22Rv1 (cell line): ENCODE results near the gene ZNF8.

ENCODE experiments used
- H3K27ac ChIP-seq: fragments of 450-650 bp; 2 replicates; pipeline ENCODE4 v1.5.1; 2017
- CTCF ChIP-seq: fragments of 450-650 bp; IDR thresholded peaks from 2 replicates; pipeline ENCODE4 v1.5.1; 2017; ENCODE audit warnings: mild to moderate bottlenecking
- ZFX ChIP-seq: fragments of 450-650 bp; IDR thresholded peaks from 2 replicates; pipeline ENCODE4 v1.6.1; 2017; ENCODE audit warnings: antibody characterized with exemption, borderline replicate concordance

The ZNF8 gene

GRCh38 chr19:58326501-58326913 lies 47.8 kb downstream of the ZNF8 start:
- H3K27ac ChIP-seq = peak overlapping the region; percentile 82
- TF ChIP-seq CTCF (no peak), ZFX (no peak)

- H3K27ac ChIP-seq = peak within 1 kb of the TSS; percentile 82
- no peak for TF ChIP-seq CTCF
Observed at GRCh38 chr19:58326914-58327726, 48.4 kb downstream of the ZNF8 start, which contains the start of gene ZSCAN22. Gene ZSCAN22, plus strand, starts transcription at chr19:58326994. Its CDS starts 7,809 bp downstream, at chr19:58334803.

GRCh38 chr19:58328999-58329398 lies 50.2 kb downstream of the ZNF8 start:
- H3K27ac ChIP-seq = no peak overlapping the region
- TF ChIP-seq ZFX (no peak), CTCF (peak; percentile 40)

- TF ChIP-seq CTCF (no peak), ZFX (no peak)
- no peak overlapping the region for H3K27ac ChIP-seq
Observed at GRCh38 chr19:58330458-58330857, 51.7 kb downstream of the ZNF8 start.

- H3K27ac ChIP-seq = no peak overlapping the region
- TF ChIP-seq CTCF = no peak
- no peak for TF ChIP-seq ZFX
Observed at GRCh38 chr19:58332697-58333096, 53.9 kb downstream of the ZNF8 start.

- TF ChIP-seq CTCF (no peak), ZFX (no peak)
- no peak overlapping the region for H3K27ac ChIP-seq
Observed at GRCh38 chr19:58334691-58335249, 56.0 kb downstream of the ZNF8 start.

- no peak for TF ChIP-seq ZFX
- TF ChIP-seq CTCF = no peak
Observed at GRCh38 chr19:58335630-58336029, 56.9 kb downstream of the ZNF8 start.

More at GRCh38 chr19:58335630-58336029, 56.9 kb downstream of the ZNF8 start:
- no peak overlapping the region for H3K27ac ChIP-seq
